Fibroblast of lung (primary cell): ENCODE results near the gene COX5B. TPM values are rescaled to one million over a fixed set of nuclear protein-coding genes. Genes with fewer than 3 reads are reported as not detected.

Experiments
- DNase-seq, 2 donors: peaks; one replicate each; pipeline versions ENCODE4 v3.0.0 to v3.0.0-alpha.2; 2010; ENCODE audit warnings: low read depth in 2 of 2
- H2AFZ ChIP-seq: 2 replicates; pipeline ENCODE4 v1.5.1; 2012; ENCODE audit warnings: low read length, control low read depth, inconsistent platforms
- H3K27ac ChIP-seq: 2 replicates; pipeline ENCODE4 v1.5.1; 2011; ENCODE audit warnings: low read length, control low read depth; ENCODE audit not compliant: insufficient read depth
- H3K27me3 ChIP-seq: 2 replicates; pipeline ENCODE4 v1.5.1; 2011; ENCODE audit warnings: mild to moderate bottlenecking, low read length; ENCODE audit not compliant: control insufficient read depth, insufficient read depth
- H3K36me3 ChIP-seq: 2 replicates; pipeline ENCODE4 v1.5.1; 2011; ENCODE audit warnings: low read length; ENCODE audit not compliant: control insufficient read depth, insufficient read depth
- H3K4me1 ChIP-seq: 2 replicates; pipeline ENCODE4 v1.5.1; 2011; ENCODE audit warnings: low read length; ENCODE audit not compliant: control insufficient read depth, insufficient read depth; ENCODE audit errors: extremely low read depth
- H3K4me2 ChIP-seq: 2 replicates; pipeline ENCODE4 v1.5.1; 2011; ENCODE audit warnings: low read length, control low read depth; ENCODE audit not compliant: insufficient read depth; ENCODE audit errors: extremely low read depth
- H3K4me3 ChIP-seq, 4 experiments: fragments of 200-600 bp in 1 of 4; sonication (generic) in 1 of 4; replicated peaks in 1 of 4; 2 replicates each; pipeline ENCODE4 v1.5.1; 2011 to 2016; ENCODE audit warnings: low read length in 4 of 4, low read depth in 3 of 4, mild to moderate bottlenecking in 3 of 4, control low read depth in 2 of 4, inconsistent platforms in 1 of 4, mixed read lengths in 1 of 4; ENCODE audit not compliant: insufficient read depth in 1 of 4; ENCODE audit errors: control extremely low read depth in 1 of 4
- H3K79me2 ChIP-seq: 2 replicates; pipeline ENCODE4 v1.5.1; 2012; ENCODE audit warnings: mild to moderate bottlenecking, low read length, inconsistent platforms; ENCODE audit not compliant: control insufficient read depth, insufficient read depth
- H3K9ac ChIP-seq: 2 replicates; pipeline ENCODE4 v1.5.1; 2011; ENCODE audit warnings: mild to moderate bottlenecking, low read length, control low read depth; ENCODE audit not compliant: insufficient read depth
- H3K9me3 ChIP-seq: 2 replicates; pipeline ENCODE4 v1.5.1; 2012; ENCODE audit warnings: low read depth, low read length; ENCODE audit not compliant: control insufficient read depth, insufficient read depth
- H4K20me1 ChIP-seq: 2 replicates; pipeline ENCODE4 v1.5.1; 2011; ENCODE audit warnings: low read length; ENCODE audit not compliant: control insufficient read depth, insufficient read depth; ENCODE audit errors: extremely low read depth
- CTCF ChIP-seq, 2 donors: IDR thresholded peaks in 1 of 2; conservative IDR thresholded peaks in 1 of 2; 1 replicate in 1 of 2; 2 replicates in 1 of 2; pipeline ENCODE4 v1.5.1; 2011 to 2012; ENCODE audit warnings: low read length in 2 of 2, control low read depth in 1 of 2, inconsistent platforms in 1 of 2, low read depth in 1 of 2, mild to moderate bottlenecking in 1 of 2
- EZH2 ChIP-seq: IDR thresholded peaks from 2 replicates; pipeline ENCODE4 v1.5.1; 2012; ENCODE audit warnings: low read length, control low read depth, mild to moderate bottlenecking; ENCODE audit errors: missing control alignments
- polyA plus RNA-seq, 2 donors: library from polyadenylated mRNA; depleted of rRNA in 1 of 2; stranded (reverse) in 1 of 2; unstranded in 1 of 2; fragments of >200 nt; gene quantifications; 2 replicates each; pipeline ENCODE4 v1.2.1, GENCODE V29; 2011 to 2012; ENCODE audit warnings: missing spikeins in 1 of 2
- total RNA-seq: library from RNA; depleted of rRNA; stranded (reverse); fragments of >200 nt; gene quantifications from 2 replicates; pipeline ENCODE4 v1.2.1, GENCODE V29; 2014

Gene COX5B
- total and polyA plus RNA-seq, 2 donors (not counting 1 experiment from before 2014, with no cell fraction given) = 257 to 381 TPM

GRCh38 chr2:97673182-97673914 lies 27.5 kb downstream of the COX5B start:
- Histone ChIP-seq H3K36me3 (no peaks in the 10 kb centered on the region), H3K4me1 (no peaks in the 10 kb centered on the region), H3K9ac (no peak overlapping the region), H3K27me3 (no peaks in the 10 kb centered on the region), H3K4me2 (no peak overlapping the region), H4K20me1 (no peaks in the 10 kb centered on the region), H2AFZ (no peak overlapping the region), H3K4me3 (no peak overlapping the region), H3K9me3 (no peaks in the 10 kb centered on the region), H3K79me2 (no peaks in the 10 kb centered on the region), H3K27ac (no peak overlapping the region)
- peak in 1 of 2 donors; percentile 33 for DNase-seq
- TF ChIP-seq EZH2 = no peak
- TF ChIP-seq CTCF (conservative IDR thresholded peaks at IDR 0.05 in 1 of 2, IDR thresholded peaks at IDR 0.05 in 1 of 2; ENCODE audit: low read depth in 1 of 2, low read length in 2 of 2) = no peak

GRCh38 chr2:97673915-97674283 lies 28.0 kb downstream of the COX5B start:
- TF ChIP-seq EZH2 = no peak
- no peak for TF ChIP-seq CTCF (conservative IDR thresholded peaks at IDR 0.05 in 1 of 2, IDR thresholded peaks at IDR 0.05 in 1 of 2; ENCODE audit: low read depth in 1 of 2, low read length in 2 of 2)
- no peak for DNase-seq
- Histone ChIP-seq H3K36me3 (no peaks in the 10 kb centered on the region), H3K4me2 (no peak overlapping the region), H3K79me2 (no peaks in the 10 kb centered on the region), H2AFZ (no peak overlapping the region), H3K27me3 (no peaks in the 10 kb centered on the region), H4K20me1 (no peaks in the 10 kb centered on the region), H3K4me1 (no peaks in the 10 kb centered on the region), H3K9ac (no peak overlapping the region), H3K9me3 (no peaks in the 10 kb centered on the region), H3K4me3 (no peak overlapping the region), H3K27ac (no peak overlapping the region)

GRCh38 chr2:97675430-97676113 lies 29.7 kb downstream of the COX5B start:
- H3K36me3 ChIP-seq = no peaks in the 10 kb centered on the region
- H3K27ac ChIP-seq = no peak overlapping the region
- no peaks in the 10 kb centered on the region for H4K20me1 ChIP-seq
- TF ChIP-seq CTCF (conservative IDR thresholded peaks at IDR 0.05 in 1 of 2, IDR thresholded peaks at IDR 0.05 in 1 of 2; ENCODE audit: low read depth in 1 of 2, low read length in 2 of 2) = no peak
- no peak for TF ChIP-seq EZH2
- no peak overlapping the region for H3K4me2 ChIP-seq
- no peak overlapping the region for H2AFZ ChIP-seq
- no peak overlapping the region for H3K4me3 ChIP-seq
- no peak for DNase-seq
- H3K9ac ChIP-seq = no peak overlapping the region
- H3K4me1 ChIP-seq = no peaks in the 10 kb centered on the region
- H3K79me2 ChIP-seq = no peaks in the 10 kb centered on the region
- H3K9me3 ChIP-seq = no peaks in the 10 kb centered on the region
- H3K27me3 ChIP-seq = no peaks in the 10 kb centered on the region
